ENCODE results near the gene ZSCAN9. TPM values are rescaled to one million over a fixed set of nuclear protein-coding genes. Genes with fewer than 3 reads are reported as not detected.
A peak's percentile ranks its signal among the peaks of the same experiment; 100 is the strongest.

ZSCAN9 gene
- total RNA-seq, 1 experiment from 2014 or later, result 25.8 TPM

- peak overlapping the region; percentile 72 for H3K4me3 Mint-ChIP-seq (ENCODE audit: low read depth, unreplicated experiment)
- BruUV-seq (replicated peaks), result no TSS peak
- H3K9me3 Mint-ChIP-seq (ENCODE audit: low read depth, unreplicated experiment), result no peaks in the 10 kb centered on the region
- no peak overlapping the region for H3K27ac Mint-ChIP-seq (ENCODE audit: unreplicated experiment)
- no peak for DNase-seq
- CTCF ChIA-PET, result interaction anchor here (0.6 to 0.7 kb wide), 2 partner anchors 19 to 39 kb away, joined by 3 to 4 read pairs; no protein-coding TSS in a partner anchor
- TF ChIP-seq CTCF (IDR thresholded peaks at IDR 0.05; ENCODE audit: unreplicated experiment), result no peak
- peaks cover 22% of the 10 kb centered on the region for H3K36me3 Mint-ChIP-seq (ENCODE audit: insufficient read depth, unreplicated experiment)
- H3K27me3 Mint-ChIP-seq (ENCODE audit: unreplicated experiment), result no peaks in the 10 kb centered on the region
- intact Hi-C loops (cut with micrococcal nuclease; ENCODE audit: unreplicated experiment), result loop anchor here (10.0 kb wide), 1 partner anchor 203 kb away; no protein-coding TSS in a partner anchor
- peaks cover 6% of the 10 kb centered on the region for H3K4me1 Mint-ChIP-seq (ENCODE audit: low read depth, unreplicated experiment)
Measured at GRCh38 chr6:28217890-28218289, 7.2 kb upstream of the ZSCAN9 start.

- no peak for TF ChIP-seq CTCF (IDR thresholded peaks at IDR 0.05; ENCODE audit: unreplicated experiment)
- Mint-ChIP-seq H3K36me3 (ENCODE audit: insufficient read depth, unreplicated experiment) (peaks cover 18% of the 10 kb centered on the region), H3K9me3 (ENCODE audit: low read depth, unreplicated experiment) (no peaks in the 10 kb centered on the region), H3K27ac (ENCODE audit: unreplicated experiment) (peak overlapping the region; percentile 32), H3K4me3 (ENCODE audit: low read depth, unreplicated experiment) (peak overlapping the region; percentile 72), H3K4me1 (ENCODE audit: low read depth, unreplicated experiment) (no peaks in the 10 kb centered on the region), H3K27me3 (ENCODE audit: unreplicated experiment) (no peaks in the 10 kb centered on the region)
- CTCF ChIA-PET, result interaction anchor here (0.6 to 0.7 kb wide), 3 partner anchors 20 to 165 kb away, joined by 3 to 4 read pairs (median 3); no protein-coding TSS in a partner anchor
- DNase-seq, result peak; percentile 74
- TSS peak; percentile 83 for BruUV-seq (replicated peaks)
- intact Hi-C loops (cut with micrococcal nuclease; ENCODE audit: unreplicated experiment), result loop anchor here (10.0 kb wide), 1 partner anchor 204 kb away; no protein-coding TSS in a partner anchor
Measured at GRCh38 chr6:28218312-28219248, 6.5 kb upstream of the ZSCAN9 start.

- no peaks in the 10 kb centered on the region for H3K4me1 Mint-ChIP-seq (ENCODE audit: low read depth, unreplicated experiment)
- no peak overlapping the region for H3K4me3 Mint-ChIP-seq (ENCODE audit: low read depth, unreplicated experiment)
- peaks cover 33% of the 10 kb centered on the region for H3K36me3 Mint-ChIP-seq (ENCODE audit: insufficient read depth, unreplicated experiment)
Measured at GRCh38 chr6:28220257-28221133, 4.6 kb upstream of the ZSCAN9 start.

More at GRCh38 chr6:28220257-28221133, 4.6 kb upstream of the ZSCAN9 start:
- no peak for TF ChIP-seq CTCF (IDR thresholded peaks at IDR 0.05; ENCODE audit: unreplicated experiment)
- CTCF ChIA-PET, result no interaction called here
- no peaks in the 10 kb centered on the region for H3K27me3 Mint-ChIP-seq (ENCODE audit: unreplicated experiment)
- no peaks in the 10 kb centered on the region for H3K9me3 Mint-ChIP-seq (ENCODE audit: low read depth, unreplicated experiment)
- DNase-seq, result no peak
- intact Hi-C loops (cut with micrococcal nuclease; ENCODE audit: unreplicated experiment), result no loop called here
- no peak overlapping the region for H3K27ac Mint-ChIP-seq (ENCODE audit: unreplicated experiment)
- no TSS peak for BruUV-seq (replicated peaks)
